ENCODE data around the gene NDC80. TPM values are rescaled to one million over a fixed set of nuclear protein-coding genes. Genes with fewer than 3 reads are reported as not detected.
A peak's percentile ranks its signal among the peaks of the same experiment; 100 is the strongest.

NDC80 gene
- total and polyA plus RNA-seq, 9 of the 15 experiments (the other 6 are each of a cell fraction or from before 2014, with no cell fraction given): 65.2 to 97.9 (median 83.3) TPM

DNA sequence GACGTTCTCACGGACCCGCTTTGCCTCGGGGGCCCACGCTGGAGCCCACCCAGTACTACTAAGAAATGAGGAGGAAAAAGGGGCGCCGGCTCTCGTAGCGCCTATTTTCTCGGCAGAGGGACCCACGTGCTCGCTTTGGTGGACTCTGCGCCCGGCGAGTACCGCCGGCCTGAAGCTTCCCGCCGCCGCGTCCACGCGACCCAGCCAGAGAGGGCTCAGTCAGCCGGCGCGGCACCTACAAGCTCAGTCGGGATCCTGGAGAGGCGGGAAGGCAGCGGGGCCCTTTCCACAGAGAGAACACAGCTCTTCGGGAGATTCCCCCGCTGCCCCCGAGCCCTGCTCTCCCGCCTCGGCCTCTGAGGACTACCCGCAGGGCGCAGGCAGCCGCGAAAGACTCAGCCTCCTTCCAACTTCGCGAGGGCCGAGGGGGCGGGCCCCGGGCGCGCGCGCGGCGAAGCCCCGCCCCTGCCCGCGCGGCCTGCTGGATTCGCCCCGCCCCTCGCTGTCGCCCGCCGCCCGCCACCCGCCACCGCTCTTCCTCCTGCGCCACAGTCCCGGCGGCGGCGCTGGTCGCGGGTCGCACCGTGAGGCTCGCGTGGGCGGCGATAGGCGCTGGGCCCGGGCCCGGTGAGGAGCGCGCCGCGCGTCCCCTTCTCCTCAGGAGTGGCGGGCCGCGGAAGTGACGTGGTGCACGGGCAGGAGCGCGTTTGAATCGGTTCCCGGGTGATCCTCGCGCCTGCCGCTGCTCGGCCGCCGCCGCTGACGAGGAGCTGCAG is 84.0 kb downstream of the NDC80 start, which contains the start of gene SMCHD1 (continued):
- TF ChIP-seq NEUROD1 (IDR thresholded peaks at IDR 0.05; ENCODE audit: borderline replicate concordance, low read depth, low read length, partially characterized antibody) (peak; percentile 68), ATF1 (CRISPR knock-in tag; IDR thresholded peaks at IDR 0.05) (peak; percentile 43; the same call in 1 of the 2 replicates), ATF1 (tag; IDR thresholded peaks at IDR 0.05) (peak; percentile 96), PCBP1 (IDR thresholded peaks at IDR 0.05; ENCODE audit: low read depth, low read length, poor library complexity, severe bottlenecking) (peak; percentile 22), PML (IDR thresholded peaks at IDR 0.05; ENCODE audit: low read length) (peak; percentile 89; the same call in 1 of the 2 replicates), JUN (IDR thresholded peaks at IDR 0.05; ENCODE audit: borderline replicate concordance, low read depth, low read length) (peak; percentile 17; the same call in 1 of the 2 replicates), JUN (CRISPR knock-in tag; IDR thresholded peaks at IDR 0.05; ENCODE audit: borderline replicate concordance) (peak; percentile 95), ELF4 (CRISPR knock-in tag; IDR thresholded peaks at IDR 0.05) (no peak), RCOR1 (IDR thresholded peaks at IDR 0.05; ENCODE audit: borderline replicate concordance in 1 of 2, low read depth in 2 of 2, low read length in 2 of 2) (peak in 1 of 2 experiments; percentile 42; a peak in 1 of 4 replicates), ETV5 (CRISPR knock-in tag; IDR thresholded peaks at IDR 0.05; ENCODE audit: low read depth) (no peak; the same call in 1 of the 2 replicates), FIP1L1 (IDR thresholded peaks at IDR 0.05; ENCODE audit: low read depth, low read length, poor library complexity, severe bottlenecking) (peak; percentile 0), ZNF707 (CRISPR knock-in tag; conservative IDR thresholded peaks at IDR 0.05) (no peak)
- TF ChIP-seq, protein P1, sequence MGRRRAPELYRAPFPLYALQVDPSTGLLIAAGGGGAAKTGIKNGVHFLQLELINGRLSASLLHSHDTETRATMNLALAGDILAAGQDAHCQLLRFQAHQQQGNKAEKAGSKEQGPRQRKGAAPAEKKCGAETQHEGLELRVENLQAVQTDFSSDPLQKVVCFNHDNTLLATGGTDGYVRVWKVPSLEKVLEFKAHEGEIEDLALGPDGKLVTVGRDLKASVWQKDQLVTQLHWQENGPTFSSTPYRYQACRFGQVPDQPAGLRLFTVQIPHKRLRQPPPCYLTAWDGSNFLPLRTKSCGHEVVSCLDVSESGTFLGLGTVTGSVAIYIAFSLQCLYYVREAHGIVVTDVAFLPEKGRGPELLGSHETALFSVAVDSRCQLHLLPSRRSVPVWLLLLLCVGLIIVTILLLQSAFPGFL (CRISPR knock-in tag; IDR thresholded peaks at IDR 0.05): no peak
- TF ChIP-seq, protein P2, sequence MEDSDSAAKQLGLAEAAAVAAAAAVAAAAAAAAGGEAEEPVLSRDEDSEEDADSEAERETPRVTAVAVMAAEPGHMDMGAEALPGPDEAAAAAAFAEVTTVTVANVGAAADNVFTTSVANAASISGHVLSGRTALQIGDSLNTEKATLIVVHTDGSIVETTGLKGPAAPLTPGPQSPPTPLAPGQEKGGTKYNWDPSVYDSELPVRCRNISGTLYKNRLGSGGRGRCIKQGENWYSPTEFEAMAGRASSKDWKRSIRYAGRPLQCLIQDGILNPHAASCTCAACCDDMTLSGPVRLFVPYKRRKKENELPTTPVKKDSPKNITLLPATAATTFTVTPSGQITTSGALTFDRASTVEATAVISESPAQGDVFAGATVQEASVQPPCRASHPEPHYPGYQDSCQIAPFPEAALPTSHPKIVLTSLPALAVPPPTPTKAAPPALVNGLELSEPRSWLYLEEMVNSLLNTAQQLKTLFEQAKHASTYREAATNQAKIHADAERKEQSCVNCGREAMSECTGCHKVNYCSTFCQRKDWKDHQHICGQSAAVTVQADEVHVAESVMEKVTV (CRISPR knock-in tag; IDR thresholded peaks at IDR 0.05): no peak
- TF ChIP-seq, protein P3, sequence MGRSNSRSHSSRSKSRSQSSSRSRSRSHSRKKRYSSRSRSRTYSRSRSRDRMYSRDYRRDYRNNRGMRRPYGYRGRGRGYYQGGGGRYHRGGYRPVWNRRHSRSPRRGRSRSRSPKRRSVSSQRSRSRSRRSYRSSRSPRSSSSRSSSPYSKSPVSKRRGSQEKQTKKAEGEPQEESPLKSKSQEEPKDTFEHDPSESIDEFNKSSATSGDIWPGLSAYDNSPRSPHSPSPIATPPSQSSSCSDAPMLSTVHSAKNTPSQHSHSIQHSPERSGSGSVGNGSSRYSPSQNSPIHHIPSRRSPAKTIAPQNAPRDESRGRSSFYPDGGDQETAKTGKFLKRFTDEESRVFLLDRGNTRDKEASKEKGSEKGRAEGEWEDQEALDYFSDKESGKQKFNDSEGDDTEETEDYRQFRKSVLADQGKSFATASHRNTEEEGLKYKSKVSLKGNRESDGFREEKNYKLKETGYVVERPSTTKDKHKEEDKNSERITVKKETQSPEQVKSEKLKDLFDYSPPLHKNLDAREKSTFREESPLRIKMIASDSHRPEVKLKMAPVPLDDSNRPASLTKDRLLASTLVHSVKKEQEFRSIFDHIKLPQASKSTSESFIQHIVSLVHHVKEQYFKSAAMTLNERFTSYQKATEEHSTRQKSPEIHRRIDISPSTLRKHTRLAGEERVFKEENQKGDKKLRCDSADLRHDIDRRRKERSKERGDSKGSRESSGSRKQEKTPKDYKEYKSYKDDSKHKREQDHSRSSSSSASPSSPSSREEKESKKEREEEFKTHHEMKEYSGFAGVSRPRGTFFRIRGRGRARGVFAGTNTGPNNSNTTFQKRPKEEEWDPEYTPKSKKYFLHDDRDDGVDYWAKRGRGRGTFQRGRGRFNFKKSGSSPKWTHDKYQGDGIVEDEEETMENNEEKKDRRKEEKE (IDR thresholded peaks at IDR 0.05; ENCODE audit: borderline replicate concordance in 1 of 2, control insufficient read depth in 1 of 2, low read depth in 2 of 2, low read length in 1 of 2): no peak

Data from K562 (cell line).